Activated CD4-positive, alpha-beta T cell treated with anti-CD3 and anti-CD28 coated beads for 36 hours (primary cell): ENCODE measurements around the gene SETD1A. TPM values are rescaled to one million over a fixed set of nuclear protein-coding genes. Genes with fewer than 3 reads are reported as not detected.
A peak's percentile ranks its signal among the peaks of the same experiment; 100 is the strongest.

Experiments
- ATAC-seq: fragments of 200-7000 bp; cut with Tn5 transposase; one replicate; pipeline ENCODE4 v1.10.0; 2021; ENCODE audit warnings: mild to moderate bottlenecking, moderate library complexity
- CTCF ChIA-PET: fragments of 350-600 bp; sonication (Branson Sonifier 250); formaldehyde crosslinking; loops from one replicate; lab custom pipeline; 2021; ENCODE audit warnings: antibody characterized with exemption; lab: Charles Lee
- POLR2A ChIA-PET: fragments of 350-600 bp; sonication (Branson Sonifier 250); formaldehyde crosslinking; loops from one replicate; lab custom pipeline; 2021; ENCODE audit warnings: antibody characterized with exemption, inconsistent platforms; lab: Charles Lee
- DNase-seq: peaks from one replicate; pipeline ENCODE4 v3.0.0-alpha.2; 2020
- H3K27ac Mint-ChIP-seq: one replicate; pipeline ENCODE4 v1.8.0; 2021; ENCODE audit warnings: mixed read lengths
- H3K27me3 Mint-ChIP-seq: one replicate; pipeline ENCODE4 v1.8.0; 2021; ENCODE audit warnings: mixed read lengths
- H3K36me3 Mint-ChIP-seq: one replicate; pipeline ENCODE4 v1.8.0; 2021; ENCODE audit warnings: low read depth, mixed read lengths
- H3K4me1 Mint-ChIP-seq: one replicate; pipeline ENCODE4 v1.8.0; 2021; ENCODE audit warnings: mixed read lengths
- H3K4me3 Mint-ChIP-seq: one replicate; pipeline ENCODE4 v1.8.0; 2021; ENCODE audit warnings: mild to moderate bottlenecking, moderate library complexity, mixed read lengths
- H3K9me3 Mint-ChIP-seq: one replicate; pipeline ENCODE4 v1.8.0; 2021; ENCODE audit warnings: low read depth, mixed read lengths
- intact Hi-C, 2 experiments: fragments of 100-400 bp; cut with DNase I in 1 of 2; cut with micrococcal nuclease in 1 of 2; formaldehyde crosslinking; loops; one replicate each; pipeline versions ENCODE4 v1.14.2 to v1.15.1; 2022 to 2024; cut with DNase I, micrococcal nuclease
- total RNA-seq, 2 experiments: library from RNA; stranded (reverse); gene quantifications; one replicate each; pipeline ENCODE4 v1.2.3, GENCODE V29; 2021

SETD1A gene
- total RNA-seq, 2 experiments from 2014 or later: 18.5 to 21.7 TPM

DNA sequence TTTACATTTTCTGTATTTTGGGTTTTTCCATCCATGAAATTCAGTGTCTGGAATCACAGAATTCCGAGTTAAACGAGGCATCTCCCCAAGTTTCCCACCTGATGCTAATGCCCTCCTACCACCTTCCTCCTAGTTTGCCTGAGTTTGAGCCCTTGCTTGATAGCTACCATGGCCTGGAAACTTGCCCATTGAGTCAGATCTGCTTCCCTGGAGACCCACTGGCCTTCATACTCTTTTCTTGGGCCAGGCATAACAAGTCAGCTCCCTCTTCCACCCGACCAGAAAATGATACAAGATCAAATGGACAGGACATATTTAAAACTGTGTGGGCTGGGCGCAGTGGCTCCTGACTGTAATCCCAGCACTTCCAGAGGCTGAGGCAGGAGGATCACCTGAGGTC lies 10.2 kb downstream of the SETD1A start:
- DNase-seq (no peak), ATAC-seq (no peak)
- Mint-ChIP-seq H3K27me3 (no peaks in the 10 kb centered on the region), H3K4me1 (peaks cover 3% of the 10 kb centered on the region), H3K36me3 (peaks cover 59% of the 10 kb centered on the region), H3K9me3 (no peaks in the 10 kb centered on the region), H3K27ac (no peak overlapping the region), H3K4me3 (no peak overlapping the region)
- CTCF ChIA-PET: interaction anchor here (0.7 kb wide), 1 partner anchor 43 kb away, joined by 3 read pairs; no protein-coding TSS in a partner anchor
- POLR2A ChIA-PET: no interaction called here
- intact Hi-C loops: no loop called here

GRCh38 chr16:30969246-30969842 lies 11.8 kb downstream of the SETD1A start:
- CTCF ChIA-PET: interaction anchor here (0.6 to 1.3 kb wide), 3 partner anchors 125 to 148 kb away, joined by 3 read pairs; partner anchors contain the start of gene KAT8

DNA sequence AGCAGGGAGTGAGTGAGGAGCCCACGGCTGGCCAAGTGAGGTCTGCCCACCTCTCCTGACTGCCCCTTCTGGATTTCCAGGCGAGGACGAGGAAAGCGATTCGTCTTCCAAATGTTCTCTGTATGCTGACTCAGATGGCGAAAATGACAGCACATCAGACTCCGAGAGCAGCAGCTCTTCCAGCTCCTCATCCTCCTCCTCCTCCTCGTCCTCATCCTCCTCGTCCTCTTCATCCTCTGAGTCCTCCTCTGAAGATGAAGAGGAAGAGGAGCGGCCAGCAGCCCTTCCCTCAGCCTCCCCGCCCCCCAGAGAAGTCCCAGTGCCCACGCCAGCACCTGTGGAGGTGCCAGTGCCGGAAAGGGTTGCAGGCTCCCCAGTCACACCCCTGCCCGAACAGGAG lies 13.7 kb downstream of the SETD1A start:
- H3K27me3 Mint-ChIP-seq: no peaks in the 10 kb centered on the region
- ChIA-PET POLR2A (no interaction called here), CTCF (interaction anchor here (0.9 to 1.6 kb wide), 2 partner anchors 11 to 14 kb away, joined by 3 to 4 read pairs; no protein-coding TSS in a partner anchor)
- intact Hi-C loops: no loop called here
- no peaks in the 10 kb centered on the region for H3K4me1 Mint-ChIP-seq
- no peak overlapping the region for H3K4me3 Mint-ChIP-seq
- no peak for ATAC-seq
- DNase-seq: no peak
- H3K36me3 Mint-ChIP-seq: peaks cover 57% of the 10 kb centered on the region
- no peaks in the 10 kb centered on the region for H3K9me3 Mint-ChIP-seq
- H3K27ac Mint-ChIP-seq: no peak overlapping the region

More at GRCh38 chr16:30969246-30969842, 11.8 kb downstream of the SETD1A start:
- H3K27ac Mint-ChIP-seq: no peak overlapping the region
- H3K4me3 Mint-ChIP-seq: no peak overlapping the region
- no peak for ATAC-seq
- POLR2A ChIA-PET: interaction anchor here (0.5 to 0.9 kb wide), 2 partner anchors 11 to 63 kb away, joined by 3 to 6 read pairs; no protein-coding TSS in a partner anchor
- no peak for DNase-seq
- no peaks in the 10 kb centered on the region for H3K27me3 Mint-ChIP-seq
- no peaks in the 10 kb centered on the region for H3K4me1 Mint-ChIP-seq
- intact Hi-C loops: no loop called here
- H3K36me3 Mint-ChIP-seq: peaks cover 59% of the 10 kb centered on the region
- H3K9me3 Mint-ChIP-seq: no peaks in the 10 kb centered on the region

DNA sequence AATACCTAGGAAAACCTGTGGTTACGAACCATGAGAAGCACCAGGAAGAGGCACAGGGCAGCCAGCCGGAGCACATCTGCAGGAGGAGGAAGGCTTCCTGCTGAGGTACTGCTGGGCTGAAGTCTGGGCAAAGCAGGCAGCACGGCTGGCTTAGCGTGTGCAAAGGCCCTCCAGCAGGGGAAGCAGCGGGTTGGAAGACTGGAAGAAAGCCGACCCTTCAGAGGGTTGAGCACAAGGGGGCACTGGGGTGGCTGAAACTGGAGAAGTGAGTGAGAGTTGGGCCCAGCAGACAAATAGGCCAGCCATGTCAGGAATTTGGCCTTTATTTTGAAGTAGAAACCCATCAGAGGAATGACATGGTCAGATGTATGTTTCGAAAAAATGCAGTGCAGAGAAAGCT lies 15.3 kb downstream of the SETD1A start:
- DNase-seq: no peak
- no peaks in the 10 kb centered on the region for H3K27me3 Mint-ChIP-seq
- no peak for ATAC-seq
- no peaks in the 10 kb centered on the region for H3K9me3 Mint-ChIP-seq
- peaks cover 53% of the 10 kb centered on the region for H3K36me3 Mint-ChIP-seq
- H3K4me1 Mint-ChIP-seq: no peaks in the 10 kb centered on the region
- intact Hi-C loops: no loop called here
- H3K4me3 Mint-ChIP-seq: no peak overlapping the region
- no peak overlapping the region for H3K27ac Mint-ChIP-seq
- POLR2A ChIA-PET: no interaction called here
- CTCF ChIA-PET: interaction anchor here (0.6 to 1.6 kb wide), 2 partner anchors 9 to 896 kb away, joined by 3 read pairs; no protein-coding TSS in a partner anchor

- no peaks in the 10 kb centered on the region for H3K27me3 Mint-ChIP-seq
- ChIA-PET POLR2A (no interaction called here), CTCF (no interaction called here)
- no peak overlapping the region for H3K4me3 Mint-ChIP-seq
- intact Hi-C loops: no loop called here
- ATAC-seq (no peak), DNase-seq (no peak)
- no peaks in the 10 kb centered on the region for H3K9me3 Mint-ChIP-seq
- no peak overlapping the region for H3K27ac Mint-ChIP-seq
- H3K36me3 Mint-ChIP-seq: peaks cover 50% of the 10 kb centered on the region
- no peaks in the 10 kb centered on the region for H3K4me1 Mint-ChIP-seq
These were observed 16.8 kb downstream of the SETD1A start for GRCh38 chr16:30974348-30974747.

DNA sequence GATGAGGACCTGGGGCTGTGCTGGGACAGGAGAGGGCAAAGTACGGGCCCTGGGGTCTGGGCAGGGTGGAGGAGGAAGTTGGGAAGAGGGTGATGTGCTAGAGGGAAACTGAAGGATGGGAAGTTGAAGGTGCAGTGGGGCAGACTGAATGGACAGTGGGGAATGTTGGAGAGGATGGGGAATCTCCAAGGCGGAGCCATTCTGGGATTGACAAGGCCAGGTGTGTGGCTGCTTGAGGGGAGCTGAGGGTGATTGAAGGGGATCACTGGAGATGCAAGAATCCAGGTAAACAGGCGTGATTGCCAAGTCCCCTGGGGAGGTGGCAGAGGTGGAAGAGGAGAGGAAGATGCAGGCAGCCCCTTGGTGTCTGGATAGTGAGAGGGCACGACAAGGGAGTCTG lies 18.9 kb downstream of the SETD1A start:
- intact Hi-C loops: no loop called here
- Mint-ChIP-seq H3K4me1 (no peaks in the 10 kb centered on the region), H3K4me3 (no peak overlapping the region), H3K36me3 (peaks cover 45% of the 10 kb centered on the region), H3K27me3 (no peaks in the 10 kb centered on the region), H3K27ac (no peak overlapping the region), H3K9me3 (no peaks in the 10 kb centered on the region)
- ChIA-PET POLR2A (no interaction called here), CTCF (no interaction called here)
- ATAC-seq (no peak), DNase-seq (no peak)

GRCh38 chr16:30977502-30977901 lies 19.9 kb downstream of the SETD1A start:
- CTCF ChIA-PET: interaction anchor here (0.7 to 0.9 kb wide), 2 partner anchors 17 to 36 kb away, joined by 3 read pairs; no protein-coding TSS in a partner anchor
- Mint-ChIP-seq H3K4me3 (no peak overlapping the region), H3K36me3 (peaks cover 37% of the 10 kb centered on the region), H3K4me1 (no peaks in the 10 kb centered on the region), H3K9me3 (no peaks in the 10 kb centered on the region), H3K27me3 (no peaks in the 10 kb centered on the region), H3K27ac (no peak overlapping the region)
- ATAC-seq (peak; percentile 59), DNase-seq (peak; percentile 62)
- intact Hi-C loops: no loop called here
- POLR2A ChIA-PET: no interaction called here

DNA sequence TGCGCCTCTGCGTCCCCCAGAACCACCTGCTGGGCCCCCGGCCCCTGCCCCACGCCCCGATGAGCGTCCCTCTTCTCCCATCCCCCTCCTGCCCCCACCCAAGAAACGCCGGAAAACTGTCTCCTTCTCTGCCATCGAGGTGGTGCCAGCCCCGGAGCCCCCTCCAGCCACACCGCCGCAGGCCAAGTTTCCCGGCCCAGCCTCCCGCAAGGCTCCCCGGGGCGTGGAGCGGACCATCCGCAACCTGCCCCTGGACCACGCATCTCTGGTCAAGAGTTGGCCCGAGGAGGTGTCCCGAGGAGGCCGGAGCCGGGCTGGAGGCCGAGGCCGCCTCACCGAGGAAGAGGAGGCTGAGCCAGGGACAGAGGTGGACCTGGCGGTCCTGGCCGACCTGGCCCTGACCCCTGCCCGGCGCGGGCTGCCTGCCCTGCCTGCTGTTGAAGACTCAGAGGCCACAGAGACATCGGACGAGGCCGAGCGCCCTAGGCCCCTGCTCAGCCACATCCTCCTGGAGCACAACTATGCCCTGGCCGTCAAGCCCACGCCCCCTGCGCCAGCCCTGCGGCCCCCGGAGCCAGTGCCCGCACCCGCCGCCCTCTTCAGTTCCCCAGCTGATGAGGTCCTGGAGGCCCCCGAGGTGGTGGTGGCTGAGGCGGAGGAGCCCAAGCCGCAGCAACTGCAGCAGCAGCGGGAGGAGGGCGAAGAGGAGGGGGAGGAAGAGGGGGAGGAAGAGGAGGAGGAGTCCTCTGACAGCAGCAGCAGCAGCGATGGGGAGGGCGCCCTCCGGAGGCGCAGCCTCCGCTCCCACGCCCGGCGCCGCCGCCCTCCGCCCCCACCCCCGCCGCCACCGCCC lies 21.8 kb downstream of the SETD1A start:
- intact Hi-C loops: loop anchor here (10.0 kb wide), 2 partner anchors 115 to 315 kb away; partner anchors contain the start of gene VKORC1 (in 1 of the 2)
- POLR2A ChIA-PET: no interaction called here
- no peak for DNase-seq
- no peak overlapping the region for H3K27ac Mint-ChIP-seq
- H3K27me3 Mint-ChIP-seq: no peaks in the 10 kb centered on the region
- no peak overlapping the region for H3K4me3 Mint-ChIP-seq
- CTCF ChIA-PET: interaction anchor here (0.8 kb wide), 1 partner anchor 196 kb away, joined by 4 read pairs; no protein-coding TSS in a partner anchor
- H3K9me3 Mint-ChIP-seq: no peaks in the 10 kb centered on the region
- no peak for ATAC-seq
- H3K36me3 Mint-ChIP-seq: peaks cover 30% of the 10 kb centered on the region
- H3K4me1 Mint-ChIP-seq: no peaks in the 10 kb centered on the region

GRCh38 chr16:30980023-30980371 lies 22.4 kb downstream of the SETD1A start:
- Mint-ChIP-seq H3K4me1 (peaks cover 3% of the 10 kb centered on the region), H3K9me3 (no peaks in the 10 kb centered on the region), H3K36me3 (peaks cover 28% of the 10 kb centered on the region), H3K27me3 (no peaks in the 10 kb centered on the region), H3K27ac (no peak overlapping the region), H3K4me3 (no peak overlapping the region)
- POLR2A ChIA-PET: no interaction called here
- no peak for DNase-seq
- CTCF ChIA-PET: no interaction called here
- intact Hi-C loops: loop anchor here (10.0 kb wide), 2 partner anchors 115 to 315 kb away; partner anchors contain the start of gene VKORC1 (in 1 of the 2)
- ATAC-seq: no peak

DNA sequence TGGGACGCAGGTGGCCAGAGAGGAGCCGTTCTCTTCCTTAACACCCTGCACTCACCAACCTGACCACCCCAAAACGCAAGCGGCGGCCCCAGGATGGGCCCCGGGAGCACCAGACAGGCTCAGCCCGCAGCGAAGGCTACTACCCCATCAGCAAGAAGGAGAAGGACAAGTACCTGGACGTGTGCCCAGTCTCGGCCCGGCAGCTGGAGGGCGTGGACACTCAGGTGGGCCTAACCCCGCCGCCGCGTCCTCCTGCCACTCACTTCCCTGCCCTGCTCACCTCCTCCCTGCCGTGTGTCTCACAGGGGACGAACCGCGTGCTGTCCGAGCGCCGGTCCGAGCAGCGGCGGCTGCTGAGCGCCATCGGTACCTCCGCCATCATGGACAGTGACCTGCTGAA lies 22.9 kb downstream of the SETD1A start:
- POLR2A ChIA-PET: no interaction called here
- ATAC-seq: no peak
- H3K36me3 Mint-ChIP-seq: peaks cover 28% of the 10 kb centered on the region
- H3K27me3 Mint-ChIP-seq: no peaks in the 10 kb centered on the region
- no peak overlapping the region for H3K4me3 Mint-ChIP-seq
- H3K9me3 Mint-ChIP-seq: no peaks in the 10 kb centered on the region
- DNase-seq: no peak
- CTCF ChIA-PET: interaction anchor here (0.6 kb wide), 1 partner anchor 488 kb away, joined by 3 read pairs; no protein-coding TSS in a partner anchor
- peaks cover 3% of the 10 kb centered on the region for H3K4me1 Mint-ChIP-seq
- intact Hi-C loops: loop anchor here (10.0 kb wide), 2 partner anchors 114 to 314 kb away; partner anchors contain the start of gene VKORC1 (in 1 of the 2)
- no peak overlapping the region for H3K27ac Mint-ChIP-seq

- ChIA-PET POLR2A (interaction anchor here (0.6 kb wide), 1 partner anchor 462 kb away, joined by 3 read pairs; the partner anchor contains the start of gene ZNF843), CTCF (interaction anchor here (0.6 to 0.7 kb wide), 2 partner anchors 43 to 488 kb away, joined by 3 read pairs; no protein-coding TSS in a partner anchor)
- H3K27ac Mint-ChIP-seq: no peak overlapping the region
These were observed 23.4 kb downstream of the SETD1A start for GRCh38 chr16:30980959-30981358.

More at GRCh38 chr16:30980959-30981358, 23.4 kb downstream of the SETD1A start:
- intact Hi-C loops: loop anchor here (10.0 kb wide), 2 partner anchors 114 to 314 kb away; partner anchors contain the start of gene VKORC1 (in 1 of the 2)
- H3K27me3 Mint-ChIP-seq: no peaks in the 10 kb centered on the region
- DNase-seq (no peak), ATAC-seq (no peak)
- H3K9me3 Mint-ChIP-seq: no peaks in the 10 kb centered on the region
- peaks cover 24% of the 10 kb centered on the region for H3K36me3 Mint-ChIP-seq
- H3K4me3 Mint-ChIP-seq: no peak overlapping the region
- peaks cover 3% of the 10 kb centered on the region for H3K4me1 Mint-ChIP-seq
